NCI-H1092 (cell line): ENCODE measurements around the gene AKAP17A.
"Not testable (repeated sequence)": the region's sequence is repeated elsewhere in the genome, so short reads cannot be mapped to it uniquely, and the experiment has no call there.

Experiments
- DNase-seq: peaks from one replicate; lab custom pipeline; 2025; lab: John Stamatoyannopoulos, UW

Gene AKAP17A

GRCh38 chrX:1602299-1602698, 10.9 kb downstream of the AKAP17A start:
- no peak for DNase-seq

- no peak for DNase-seq
Measured at GRCh38 chrX:1606496-1606895, 15.1 kb downstream of the AKAP17A start.

GRCh38 chrX:1609311-1609710, 17.9 kb downstream of the AKAP17A start:
- no peak for DNase-seq

- no peak for DNase-seq
Measured at GRCh38 chrX:1609762-1610161, 18.4 kb downstream of the AKAP17A start.

- DNase-seq = no peak
Measured at GRCh38 chrX:1610166-1610565, 18.8 kb downstream of the AKAP17A start.

- no peak for DNase-seq
Measured at GRCh38 chrX:1610736-1611135, 19.3 kb downstream of the AKAP17A start.

- DNase-seq = no peak
Measured at GRCh38 chrX:1612641-1613286, 21.4 kb downstream of the AKAP17A start.

GRCh38 chrX:1614927-1615326, 23.5 kb downstream of the AKAP17A start, which contains the start of gene ASMT:
Gene ASMT, plus strand, starts transcription at chrX:1615059. Its CDS starts 141 bp downstream, at chrX:1615200.
- no peak for DNase-seq

GRCh38 chrX:1618689-1619088, 27.3 kb downstream of the AKAP17A start:
- no peak for DNase-seq

- no peak for DNase-seq
Measured at GRCh38 chrX:1623691-1624090, 32.3 kb downstream of the AKAP17A start.

GRCh38 chrX:1624158-1624860, 32.9 kb downstream of the AKAP17A start:
- DNase-seq = not testable (repeated sequence)

GRCh38 chrX:1624861-1625215, 33.4 kb downstream of the AKAP17A start:
- not testable (repeated sequence) for DNase-seq

- DNase-seq = no peak
Measured at GRCh38 chrX:1629244-1629643, 37.8 kb downstream of the AKAP17A start.

- DNase-seq = no peak
Measured at GRCh38 chrX:1646009-1646408, 54.6 kb downstream of the AKAP17A start.

- no peak for DNase-seq
Measured at GRCh38 chrX:1649621-1650020, 58.2 kb downstream of the AKAP17A start.
